ENCODE results near the gene TMEM245.

DNA sequence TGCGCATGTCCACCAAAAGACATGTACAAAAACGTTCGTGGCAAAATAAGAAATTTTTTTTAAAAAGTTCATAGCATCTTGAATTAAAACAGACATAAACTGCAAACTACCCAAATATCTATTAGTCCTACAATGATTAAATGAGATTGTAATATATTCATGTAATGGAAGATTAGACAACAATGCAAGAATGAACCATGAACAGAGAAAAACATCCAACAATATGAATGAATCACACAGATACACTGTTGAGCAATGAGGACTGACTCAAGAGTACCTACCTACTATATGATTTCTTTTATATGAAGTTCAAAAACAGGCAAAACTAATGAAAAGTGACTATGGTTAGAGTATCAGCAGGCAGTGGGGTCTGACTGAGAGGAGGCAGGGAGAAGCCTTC, 88.5 kb downstream of the TMEM245 start:
- TF ChIP-seq, protein P1, sequence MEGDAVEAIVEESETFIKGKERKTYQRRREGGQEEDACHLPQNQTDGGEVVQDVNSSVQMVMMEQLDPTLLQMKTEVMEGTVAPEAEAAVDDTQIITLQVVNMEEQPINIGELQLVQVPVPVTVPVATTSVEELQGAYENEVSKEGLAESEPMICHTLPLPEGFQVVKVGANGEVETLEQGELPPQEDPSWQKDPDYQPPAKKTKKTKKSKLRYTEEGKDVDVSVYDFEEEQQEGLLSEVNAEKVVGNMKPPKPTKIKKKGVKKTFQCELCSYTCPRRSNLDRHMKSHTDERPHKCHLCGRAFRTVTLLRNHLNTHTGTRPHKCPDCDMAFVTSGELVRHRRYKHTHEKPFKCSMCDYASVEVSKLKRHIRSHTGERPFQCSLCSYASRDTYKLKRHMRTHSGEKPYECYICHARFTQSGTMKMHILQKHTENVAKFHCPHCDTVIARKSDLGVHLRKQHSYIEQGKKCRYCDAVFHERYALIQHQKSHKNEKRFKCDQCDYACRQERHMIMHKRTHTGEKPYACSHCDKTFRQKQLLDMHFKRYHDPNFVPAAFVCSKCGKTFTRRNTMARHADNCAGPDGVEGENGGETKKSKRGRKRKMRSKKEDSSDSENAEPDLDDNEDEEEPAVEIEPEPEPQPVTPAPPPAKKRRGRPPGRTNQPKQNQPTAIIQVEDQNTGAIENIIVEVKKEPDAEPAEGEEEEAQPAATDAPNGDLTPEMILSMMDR (conservative IDR thresholded peaks at IDR 0.05; ENCODE audit: low read depth, low read length) = no peak
- TF ChIP-seq EZH2 (IDR thresholded peaks at IDR 0.05; ENCODE audit: borderline replicate concordance, low read depth, low read length, poor library complexity, severe bottlenecking) = no peak
